Stimulated activated CD4-positive, alpha-beta T cell treated with anti-CD3 and anti-CD28 coated beads, Interleukin-15, amount 100 ng/mL, for 24 hours (primary cell): ENCODE measurements around the gene CADM4.
"Not testable (repeated sequence)": the region's sequence is repeated elsewhere in the genome, so short reads cannot be mapped to it uniquely, and the experiment has no call there.

Experiments used
- DNase-seq: peaks from one replicate; pipeline ENCODE4 v3.0.0-alpha.2; 2020

Gene CADM4

GRCh38 chr19:43605875-43606568 lies 33.6 kb downstream of the CADM4 start:
- DNase-seq = no peak

- not testable (repeated sequence) for DNase-seq
Observed at GRCh38 chr19:43600326-43600725, 39.3 kb downstream of the CADM4 start.

GRCh38 chr19:43599635-43600295 lies 39.9 kb downstream of the CADM4 start:
- no peak for DNase-seq

- DNase-seq = no peak
Observed at GRCh38 chr19:43598445-43599240, 41.0 kb downstream of the CADM4 start.

- DNase-seq = no peak
Observed at GRCh38 chr19:43597876-43598275, 41.8 kb downstream of the CADM4 start.

GRCh38 chr19:43596842-43597461 lies 42.7 kb downstream of the CADM4 start:
- no peak for DNase-seq

- DNase-seq = peak; percentile 100
Observed at GRCh38 chr19:43595999-43596841, 43.4 kb downstream of the CADM4 start, which contains the start of the genes IRGQ and ZNF576. Gene IRGQ (minus strand): TSS chr19:43596134. CDS start chr19:43595338, 796 bp downstream. Gene ZNF576 (plus strand): TSS chr19:43596595. CDS start chr19:43597109, 514 bp downstream.

- DNase-seq = peak; percentile 28
Observed at GRCh38 chr19:43595605-43595998, 44.0 kb downstream of the CADM4 start.

- peak; percentile 79 for DNase-seq
Observed at GRCh38 chr19:43594710-43595604, 44.7 kb downstream of the CADM4 start.

- no peak for DNase-seq
Observed at GRCh38 chr19:43594081-43594697, 45.5 kb downstream of the CADM4 start.

- no peak for DNase-seq
Observed at GRCh38 chr19:43592800-43593350, 46.8 kb downstream of the CADM4 start.

- no peak for DNase-seq
Observed at GRCh38 chr19:43591904-43592772, 47.5 kb downstream of the CADM4 start.

GRCh38 chr19:43589678-43590077 lies 50.0 kb downstream of the CADM4 start:
- DNase-seq = no peak

- DNase-seq = no peak
Observed at GRCh38 chr19:43589277-43589676, 50.4 kb downstream of the CADM4 start.

GRCh38 chr19:43587029-43587428 lies 52.6 kb downstream of the CADM4 start:
- not testable (repeated sequence) for DNase-seq

GRCh38 chr19:43586346-43586745 lies 53.3 kb downstream of the CADM4 start:
- no peak for DNase-seq

GRCh38 chr19:43584484-43584883 lies 55.2 kb downstream of the CADM4 start:
- no peak for DNase-seq

- no peak for DNase-seq
Observed at GRCh38 chr19:43582495-43582894, 57.2 kb downstream of the CADM4 start.

- DNase-seq = no peak
Observed at GRCh38 chr19:43581467-43581866, 58.2 kb downstream of the CADM4 start.
